Dedifferentiated amniotic fluid mesenchymal stem cell (primary cell): ENCODE data around the gene ST3GAL4.

Experiments
- DNase-seq: peaks from one replicate; pipeline ENCODE4 v3.0.0-alpha.2; 2016; ENCODE audit errors: extremely low spot score

The ST3GAL4 gene

DNA sequence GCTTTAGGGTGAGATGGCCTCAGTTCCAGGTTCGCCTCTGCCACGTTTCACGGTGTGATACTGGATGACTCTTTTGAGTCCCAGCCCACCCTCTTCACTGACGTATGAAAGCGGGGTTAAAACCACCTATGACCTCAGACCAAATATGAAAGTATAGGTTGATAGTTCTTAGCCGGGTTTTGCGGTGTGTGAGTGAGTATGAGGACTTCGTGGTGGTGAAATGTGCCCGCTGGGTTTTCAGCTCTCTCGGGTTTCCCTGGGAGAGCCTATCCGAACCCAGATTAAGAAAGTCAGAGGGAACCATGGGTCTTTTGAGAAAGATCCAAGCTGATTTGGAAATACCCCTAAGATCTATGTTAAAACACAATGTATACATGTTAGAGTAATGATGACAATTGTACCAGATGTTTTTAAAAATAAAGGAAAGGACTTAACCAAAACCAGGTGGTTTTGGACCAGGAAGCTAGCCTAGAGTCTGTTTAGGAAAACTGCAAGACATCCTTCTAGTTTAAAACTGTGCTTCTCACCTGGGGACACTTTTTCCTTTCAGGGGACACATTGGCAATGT, 25.8 kb upstream of the ST3GAL4 start:
- no peak for DNase-seq

DNA sequence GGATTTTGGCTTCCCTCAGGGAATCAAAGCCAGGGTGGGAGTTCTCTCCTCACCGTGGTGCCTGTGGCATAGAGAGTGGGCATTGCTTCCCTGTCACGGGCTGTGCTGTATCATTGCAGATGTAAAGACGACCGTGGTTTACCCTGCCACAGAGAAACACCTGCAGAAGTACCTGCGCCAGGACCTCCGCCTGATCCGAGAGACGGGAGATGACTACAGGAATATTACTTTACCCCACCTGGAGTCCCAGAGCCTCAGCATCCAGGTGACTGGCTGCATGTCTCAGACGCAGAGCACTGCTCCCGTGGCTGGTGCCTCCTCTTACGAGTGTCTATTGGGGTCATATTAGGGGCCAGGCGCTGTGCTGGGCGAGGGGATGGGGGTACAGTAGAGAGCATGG, 24.2 kb upstream of the ST3GAL4 start:
- no peak for DNase-seq

DNA sequence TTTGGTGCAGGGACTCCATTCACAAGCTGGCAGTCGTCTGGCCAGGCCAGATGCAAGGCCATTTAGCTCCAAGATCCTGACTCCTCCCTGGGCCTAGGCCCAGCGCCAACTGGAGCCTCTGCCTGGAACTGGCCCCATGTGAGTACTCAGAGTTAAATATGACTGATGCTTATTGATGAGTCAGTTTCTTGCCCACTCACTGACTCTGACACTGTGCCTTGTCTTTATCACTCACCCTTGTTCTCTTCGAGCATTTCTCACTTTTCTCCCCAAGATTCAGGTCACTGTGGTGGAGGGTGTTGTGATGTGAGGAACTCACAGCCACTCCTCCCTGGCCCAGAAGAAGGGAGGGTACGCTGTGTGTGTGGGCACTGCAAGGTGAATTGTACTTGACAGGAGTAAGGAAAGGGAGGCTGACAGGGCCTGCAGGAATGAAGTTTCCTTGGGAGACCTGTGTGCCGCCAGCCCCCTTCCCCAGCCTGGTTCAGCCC, 23.2 kb upstream of the ST3GAL4 start:
- peak; percentile 68 for DNase-seq

DNA sequence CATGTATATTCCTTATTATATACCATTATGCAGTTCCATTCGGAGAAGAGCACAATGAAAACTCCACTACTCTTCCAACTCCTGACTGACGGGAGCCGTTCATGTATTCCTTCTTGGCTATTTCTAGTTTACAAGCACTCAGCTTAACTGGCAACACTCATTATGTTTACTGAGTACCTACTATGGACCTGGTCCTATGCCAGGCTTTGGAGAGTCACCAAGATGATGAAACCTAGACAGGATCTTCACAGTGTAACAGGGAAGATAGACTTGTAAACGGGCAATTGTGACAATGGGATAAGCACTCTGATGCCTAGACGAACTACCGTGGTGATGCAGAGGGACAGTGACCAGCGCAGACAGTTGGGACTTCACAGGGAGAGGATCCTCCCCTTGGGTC, 22.3 kb upstream of the ST3GAL4 start:
- no peak for DNase-seq

DNA sequence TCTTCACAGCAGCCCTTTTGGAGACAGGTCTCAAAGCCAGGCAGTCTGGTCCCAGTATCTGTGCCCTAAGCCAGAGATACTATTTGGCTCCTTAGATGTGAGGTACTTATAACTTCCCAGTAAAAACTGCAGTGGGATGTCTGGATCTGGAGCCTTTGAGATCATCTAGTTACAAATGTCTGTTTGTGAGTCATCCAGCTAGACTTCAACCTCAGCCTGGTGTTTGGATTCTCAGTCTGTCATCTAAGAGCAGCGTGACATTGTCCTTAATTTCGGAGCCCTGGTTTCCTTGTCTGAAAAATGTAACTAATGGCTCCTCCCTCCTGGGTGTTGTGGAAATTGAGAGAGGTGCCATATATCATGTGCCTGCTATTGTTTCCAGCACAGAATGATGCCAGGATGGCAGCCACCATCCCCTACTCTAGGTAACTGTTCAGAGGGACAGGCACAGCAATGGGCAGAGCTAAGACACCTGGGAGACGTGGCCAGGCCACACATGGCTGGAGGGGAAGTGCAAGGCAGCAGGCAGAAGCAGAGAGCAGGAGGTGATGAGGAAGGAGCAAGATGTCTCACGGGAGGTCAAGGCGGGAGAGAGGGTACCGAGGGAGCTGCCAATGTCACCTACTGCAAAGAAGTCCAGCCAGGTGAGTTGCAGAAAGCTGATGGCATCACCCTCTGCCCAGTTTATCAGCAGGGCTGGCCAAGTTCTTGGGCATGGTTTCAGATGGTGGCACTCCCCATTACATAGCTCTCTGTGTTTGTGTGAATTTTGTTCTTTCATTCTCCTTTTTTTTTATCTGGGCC, 20.6 kb upstream of the ST3GAL4 start:
- DNase-seq, result no peak

DNA sequence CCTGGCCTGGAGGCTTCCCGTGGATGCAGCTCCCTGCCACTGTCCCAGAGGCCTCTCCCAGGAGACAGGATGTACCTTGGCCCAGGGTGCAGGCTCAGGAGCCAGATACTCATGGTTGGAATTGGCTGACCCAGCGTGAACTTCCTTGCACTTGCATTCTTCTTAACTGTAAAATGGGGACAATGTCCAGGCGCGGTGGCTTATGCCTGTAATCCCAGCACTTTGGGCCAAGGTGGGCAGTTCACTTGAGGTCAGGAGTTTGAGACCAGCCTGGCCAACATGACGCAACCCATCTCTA, 20.1 kb upstream of the ST3GAL4 start:
- no peak for DNase-seq

DNA sequence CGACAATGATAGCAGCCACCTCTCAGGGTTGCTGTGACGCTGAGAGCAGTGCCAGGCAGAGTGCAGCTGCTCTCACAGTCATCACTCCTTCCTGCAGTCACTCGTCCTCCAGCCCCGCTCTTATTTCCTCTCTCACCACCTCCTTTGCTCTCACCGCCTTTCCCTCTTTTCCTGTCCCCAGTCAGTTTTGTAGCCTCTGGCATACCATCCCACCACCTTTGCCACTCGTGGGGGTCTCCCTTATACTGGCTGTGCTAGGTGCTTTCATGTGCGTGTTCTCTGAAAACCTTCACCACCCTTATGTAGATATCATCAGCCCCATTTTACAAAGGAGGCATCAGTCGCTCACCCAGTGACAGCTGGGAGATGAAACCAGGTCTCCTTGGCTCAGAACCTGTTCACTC, 19.3 kb upstream of the ST3GAL4 start:
- no peak for DNase-seq

DNA sequence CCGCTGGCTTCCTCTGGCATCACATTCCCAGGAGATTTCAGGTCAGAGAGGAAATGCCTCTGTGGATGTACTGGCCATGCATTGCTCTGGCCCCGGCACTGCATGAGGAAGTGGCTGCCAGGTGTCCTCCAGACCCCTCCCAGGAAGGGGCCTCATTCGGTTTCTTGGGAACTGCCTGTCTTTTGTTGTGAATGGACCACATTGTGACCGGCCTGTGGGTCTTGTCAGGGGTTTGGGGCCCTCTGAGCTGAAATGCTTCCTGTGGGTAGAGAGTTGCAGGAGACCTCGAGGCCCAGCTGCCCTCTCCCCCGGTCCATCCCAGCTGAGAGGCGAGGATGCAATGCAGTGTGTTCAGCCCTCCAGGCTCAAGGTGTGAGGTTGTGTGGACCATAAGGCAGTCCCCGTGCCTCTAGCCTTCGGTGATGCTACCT, 18.8 kb upstream of the ST3GAL4 start:
- DNase-seq, result no peak

DNA sequence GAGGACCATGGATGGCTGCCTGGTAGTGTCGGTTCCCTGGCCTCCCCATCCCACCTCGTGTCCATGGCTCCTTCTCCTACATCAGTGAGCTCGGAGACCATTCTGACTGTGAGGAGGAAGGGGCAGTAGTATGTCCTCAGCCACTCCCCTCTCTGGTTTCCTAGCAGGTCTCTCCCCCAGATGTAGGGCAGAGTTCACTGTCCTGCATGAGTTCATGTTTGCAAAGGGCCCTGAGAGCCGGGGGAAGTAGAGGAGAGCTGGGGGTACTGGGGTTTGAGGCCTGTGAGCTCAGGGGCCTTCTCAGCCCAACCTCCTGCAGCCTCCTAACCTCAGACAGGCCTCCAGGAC, 18.4 kb upstream of the ST3GAL4 start:
- no peak for DNase-seq

DNA sequence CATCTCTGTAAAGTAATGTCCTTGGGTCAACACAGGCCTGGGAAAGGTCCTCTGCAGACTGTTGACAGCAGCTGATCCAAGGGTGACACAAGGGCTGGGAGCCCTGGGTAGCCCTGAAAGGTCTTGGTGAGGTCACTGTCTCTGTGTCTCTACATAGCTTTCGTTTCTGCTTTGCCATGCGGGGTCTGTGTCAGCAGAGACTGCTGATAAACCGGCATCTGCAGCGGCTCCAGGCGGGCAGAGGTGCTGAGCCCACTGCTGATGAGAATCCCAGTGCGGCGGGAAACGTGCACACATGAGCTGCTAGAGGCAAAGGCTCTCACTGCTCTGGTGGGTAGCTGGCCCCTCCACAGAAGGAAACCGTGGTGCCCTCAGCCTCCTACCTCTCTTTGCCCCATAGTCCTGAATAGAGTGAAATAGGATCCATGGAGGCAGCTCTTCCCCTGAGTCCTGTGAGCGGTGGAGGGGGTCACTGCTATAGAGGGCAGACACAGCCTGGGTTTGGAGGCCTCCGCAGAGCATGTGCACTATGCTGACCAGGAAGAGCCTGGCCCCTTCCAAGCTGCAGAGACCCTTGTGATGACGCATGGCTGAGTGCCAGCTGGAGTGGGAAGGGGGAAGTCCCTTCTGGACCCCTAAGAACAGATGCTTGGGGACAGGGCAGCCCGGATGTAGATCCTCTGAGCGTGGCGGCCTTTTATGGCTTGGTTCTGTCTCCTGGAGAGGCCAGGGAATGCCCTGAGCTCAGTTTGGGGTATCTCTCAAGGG, 17.8 kb upstream of the ST3GAL4 start:
- DNase-seq, result no peak

DNA sequence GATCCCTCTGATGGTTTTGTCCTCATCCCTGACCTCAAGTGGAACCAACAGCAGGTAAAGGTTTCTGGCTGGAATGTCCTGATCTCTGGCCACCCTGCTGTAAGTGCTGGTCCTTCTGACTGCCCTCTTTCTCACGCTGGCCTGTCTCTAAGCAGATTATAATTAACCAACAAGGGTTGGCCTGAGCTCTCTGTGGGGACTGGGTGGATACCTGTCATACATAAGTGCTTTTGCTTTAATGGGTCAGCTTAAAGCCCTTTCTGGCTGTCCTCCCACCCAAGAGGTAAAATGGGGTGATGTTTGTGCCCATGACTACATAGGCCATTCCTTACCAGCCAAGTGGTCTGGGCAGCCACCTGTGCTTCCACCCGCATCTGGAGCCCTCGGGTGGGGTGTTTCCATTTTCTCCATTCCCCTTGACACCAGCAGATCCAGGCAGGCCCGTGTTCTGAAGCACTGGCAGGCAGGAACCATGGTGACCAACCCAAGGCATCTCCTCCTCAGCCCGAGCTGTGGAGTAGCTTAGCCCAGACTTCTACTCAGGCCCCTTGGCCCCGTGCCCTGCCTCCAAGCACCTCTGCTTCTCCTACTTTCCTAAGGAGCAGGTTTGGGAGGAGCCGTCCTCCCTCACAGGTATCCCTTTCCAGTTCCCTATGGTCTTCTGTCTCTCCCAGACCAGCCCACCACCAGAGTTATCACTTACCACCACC, 17.0 kb upstream of the ST3GAL4 start:
- no peak for DNase-seq

DNA sequence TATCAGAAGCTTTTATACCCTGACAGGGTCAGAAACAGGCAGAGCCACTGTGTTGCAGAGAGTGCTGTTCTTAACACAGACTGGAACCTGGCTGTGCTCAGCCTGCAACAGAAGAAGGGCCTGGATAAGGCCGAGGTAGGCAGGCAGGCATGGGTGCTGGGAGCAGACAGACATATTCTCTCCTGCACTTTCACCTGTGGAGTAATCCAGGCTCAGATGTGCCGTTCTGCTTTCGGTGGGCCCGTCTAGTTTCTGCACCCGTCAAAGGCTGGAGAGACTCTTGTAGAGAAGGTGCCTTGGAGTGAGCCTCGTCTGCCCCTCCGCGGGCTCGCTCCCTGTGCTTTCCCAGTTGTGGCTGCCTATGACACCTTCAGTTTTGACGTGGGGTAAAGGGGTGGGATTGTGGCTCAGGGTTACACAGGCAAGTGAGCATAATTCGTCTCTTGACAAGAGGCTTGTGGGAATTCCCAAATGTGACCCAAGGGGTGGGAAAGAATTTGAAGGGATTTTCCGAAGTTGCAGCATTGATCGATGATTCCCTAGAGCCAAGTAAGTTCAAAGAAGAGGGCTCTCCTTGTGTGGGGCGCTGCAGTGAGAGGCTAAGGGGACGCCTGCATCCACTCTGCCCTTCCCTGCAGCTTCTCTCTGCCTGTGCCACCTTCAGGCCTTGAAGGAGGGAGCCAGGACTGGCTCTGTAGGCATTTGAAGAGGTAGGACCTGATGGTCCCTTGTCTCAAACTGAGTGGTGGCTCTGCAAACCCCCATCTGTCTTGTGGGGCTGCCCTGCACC, 16.2 kb upstream of the ST3GAL4 start:
- DNase-seq, result no peak

DNA sequence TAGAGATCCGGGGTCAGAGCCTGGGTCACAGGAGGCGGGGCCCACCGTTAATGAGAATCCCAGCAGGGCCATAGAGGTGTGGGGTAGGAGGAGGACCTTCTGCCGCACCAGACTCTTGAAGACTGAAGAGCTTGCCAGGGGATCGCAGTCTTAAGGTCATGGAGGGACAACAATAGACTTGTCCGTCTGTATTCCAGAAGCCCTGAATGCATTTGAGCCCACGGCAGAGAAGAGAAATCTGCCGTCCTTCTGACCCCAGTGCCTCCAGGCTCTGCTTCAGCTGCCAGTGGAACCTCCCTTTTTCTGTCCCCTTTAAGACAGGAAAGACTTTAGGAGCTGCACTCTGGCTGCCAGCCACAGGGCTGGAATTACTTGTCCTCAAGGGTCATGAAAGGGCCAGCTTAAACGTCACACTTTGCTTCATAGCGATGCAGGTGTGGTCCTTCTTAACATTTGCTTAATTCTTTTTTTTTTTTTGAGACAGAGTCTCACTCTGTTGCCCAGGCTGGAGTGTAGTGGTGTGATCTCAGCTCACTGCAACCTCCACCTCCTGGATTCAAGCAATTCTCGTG, 15.5 kb upstream of the ST3GAL4 start:
- DNase-seq, result no peak

DNA sequence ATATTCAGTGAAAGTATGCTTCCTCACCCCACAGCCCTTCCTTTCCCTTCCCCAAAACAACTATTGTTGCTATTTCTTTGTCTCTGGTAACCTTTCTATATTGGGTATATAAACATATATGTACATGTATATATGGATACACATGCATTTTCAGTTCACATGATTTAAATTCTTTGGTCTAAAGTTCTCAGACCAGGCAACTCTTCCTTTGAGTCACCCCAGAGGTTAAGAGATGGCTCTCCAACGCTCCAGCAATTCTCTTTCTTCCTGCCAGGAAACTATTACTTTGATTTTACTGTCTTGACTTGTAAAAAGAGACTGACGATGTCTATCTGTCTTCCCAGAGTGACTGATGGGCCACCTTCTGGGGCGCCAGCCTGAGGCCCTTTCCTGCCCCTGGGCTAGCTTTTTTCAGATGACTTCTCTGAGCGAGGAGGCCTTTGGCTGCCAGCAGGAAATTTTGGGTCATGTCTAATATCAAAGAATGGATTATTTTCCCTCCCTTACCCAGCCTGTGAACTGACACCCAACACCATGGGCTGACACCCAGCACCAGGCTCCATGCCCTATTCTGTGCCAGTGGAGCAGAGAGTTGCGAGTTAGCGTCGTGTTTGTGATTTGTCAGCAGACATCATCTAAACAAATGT, 14.4 kb upstream of the ST3GAL4 start:
- no peak for DNase-seq

DNA sequence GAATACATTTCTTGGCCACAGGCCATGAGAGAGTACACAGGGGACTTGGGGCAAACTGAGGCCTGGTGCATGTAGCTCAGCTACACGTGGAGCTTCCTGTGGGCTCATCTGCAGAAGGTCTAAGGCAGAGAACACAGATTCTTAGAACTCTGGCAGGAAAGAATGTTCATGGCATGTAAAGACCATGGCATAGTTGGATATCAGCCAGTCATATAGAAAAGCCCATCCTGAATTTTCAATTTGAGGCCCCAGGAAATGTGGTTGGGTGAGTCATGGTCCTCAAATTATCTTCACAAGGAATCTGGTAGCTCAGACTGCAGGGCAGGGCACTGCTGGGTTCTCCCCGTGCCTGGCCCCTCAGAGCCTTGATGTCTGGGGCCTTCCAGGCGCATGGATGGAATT, 13.7 kb upstream of the ST3GAL4 start:
- DNase-seq, result peak; percentile 61

DNA sequence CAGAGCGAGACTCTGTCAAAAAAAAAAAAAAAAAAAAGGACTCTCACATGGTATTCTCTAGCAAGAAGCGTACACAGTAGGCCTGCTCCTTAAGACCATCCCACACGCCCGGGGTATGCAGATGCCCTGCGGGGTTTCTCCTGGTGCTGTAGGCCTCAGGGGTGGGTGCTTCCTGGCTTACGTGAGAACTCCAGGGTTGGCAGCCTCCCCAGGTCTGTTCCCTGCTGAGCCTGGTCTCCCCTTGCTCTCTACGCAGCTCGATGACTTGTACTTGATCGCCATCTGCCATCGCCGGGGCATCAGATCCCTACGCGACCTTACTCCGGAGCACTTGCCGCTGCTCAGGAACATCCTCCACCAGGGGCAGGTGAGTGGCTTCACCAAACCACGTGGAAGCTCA, 12.4 kb upstream of the ST3GAL4 start:
- no peak for DNase-seq

DNA sequence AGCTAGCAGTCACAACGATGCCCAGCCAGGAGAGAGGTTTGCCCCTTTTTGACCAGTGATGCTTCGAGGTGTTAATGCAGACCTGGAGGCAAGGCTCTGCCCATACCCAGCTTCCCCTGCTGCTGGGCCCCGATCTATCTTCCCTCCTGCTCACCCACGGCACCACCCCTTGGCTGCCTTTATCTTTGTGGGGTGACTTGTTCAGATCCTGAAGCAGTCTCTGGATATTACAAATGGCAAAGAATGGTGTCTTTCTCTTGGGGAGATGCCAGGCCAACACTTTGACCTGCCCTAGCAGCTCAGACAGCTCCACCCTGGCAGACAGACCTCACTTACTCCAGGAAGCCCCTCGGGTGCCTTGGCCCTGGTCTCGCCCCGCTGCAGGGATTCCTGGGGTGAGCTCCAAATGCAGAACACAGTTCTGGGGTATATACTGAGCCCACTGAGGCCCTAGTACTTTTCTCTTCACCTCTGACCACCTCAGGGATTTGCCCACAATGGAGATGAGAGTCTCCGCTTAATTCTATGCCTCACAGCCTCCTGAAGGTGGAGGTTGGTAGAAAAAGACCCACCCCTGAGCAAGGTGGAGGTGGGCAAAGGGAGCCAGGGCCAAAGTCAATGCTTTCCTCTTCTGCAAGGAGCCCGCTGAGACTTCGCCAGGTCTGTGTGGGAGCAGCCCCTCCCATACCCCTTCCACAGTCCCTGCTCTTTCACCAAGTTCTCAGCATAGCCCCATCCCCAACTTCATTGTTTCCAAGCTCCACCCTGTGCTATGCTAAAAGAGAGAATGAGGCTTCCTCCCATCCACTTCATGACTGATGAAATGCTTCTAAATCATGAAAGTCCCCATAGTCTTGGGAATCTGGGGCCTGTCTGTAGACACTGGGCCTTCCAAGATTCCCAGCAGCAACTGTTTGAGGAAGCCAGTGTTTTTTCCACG, 11.1 kb upstream of the ST3GAL4 start:
- DNase-seq, result no peak

DNA sequence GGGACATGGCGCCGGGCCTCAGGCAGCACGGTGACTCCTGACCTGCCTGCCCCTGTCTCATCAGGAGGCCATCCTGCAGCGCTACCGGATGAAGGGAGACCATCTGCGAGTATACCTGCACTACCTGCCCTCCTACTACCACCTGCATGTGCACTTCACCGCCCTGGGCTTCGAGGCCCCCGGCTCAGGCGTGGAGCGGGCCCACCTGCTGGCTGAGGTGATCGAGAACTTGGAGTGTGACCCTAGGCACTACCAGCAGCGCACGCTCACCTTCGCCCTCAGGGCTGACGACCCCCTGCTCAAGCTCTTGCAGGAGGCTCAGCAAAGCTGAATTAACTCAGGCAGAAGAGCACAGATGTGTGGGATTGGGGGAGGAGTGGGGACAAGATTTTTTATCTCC, 10.2 kb upstream of the ST3GAL4 start:
- DNase-seq, result no peak

DNA sequence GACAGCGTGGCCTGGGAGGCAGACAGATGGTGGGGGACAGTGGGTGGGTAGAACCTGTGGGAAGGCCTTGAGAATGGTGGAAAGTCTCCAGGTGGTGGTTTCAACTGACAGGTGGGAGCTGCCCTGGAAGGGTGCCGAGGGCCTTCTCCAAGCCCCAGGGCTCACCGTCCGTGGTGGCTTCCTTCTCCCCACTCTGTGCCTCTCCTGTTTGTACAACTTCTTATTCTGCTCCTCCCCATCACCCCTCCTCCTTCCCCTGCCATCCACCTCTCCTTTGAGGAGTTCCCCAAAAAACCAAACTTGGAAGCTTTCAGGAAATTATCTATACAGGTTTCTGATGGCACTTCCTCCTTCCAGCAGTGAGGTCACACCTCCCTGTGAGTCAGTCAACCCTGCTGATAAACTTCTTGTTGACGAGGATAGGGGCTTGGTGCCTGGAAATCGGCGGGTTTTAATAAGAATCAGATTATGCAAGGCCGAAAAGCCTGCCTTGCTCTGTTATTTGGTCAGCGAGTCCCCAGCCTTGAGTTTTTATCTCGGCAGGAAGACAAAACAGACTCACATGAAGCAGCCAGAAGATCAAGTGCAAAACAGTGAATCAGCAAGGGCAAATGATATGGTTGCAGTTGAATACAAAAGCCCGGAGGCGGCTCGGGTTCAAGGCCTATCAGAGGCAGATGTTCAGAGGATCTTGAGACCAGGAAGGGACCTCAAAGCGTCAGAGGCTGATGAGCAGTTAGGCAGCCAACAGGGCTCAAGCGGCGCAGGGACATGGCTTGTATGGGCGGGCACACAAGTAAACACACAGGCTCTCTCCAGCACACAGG, 9.5 kb upstream of the ST3GAL4 start:
- DNase-seq, result no peak
